Measurements from ENCODE around the gene STC2.

STC2 gene

GRCh38 chr5:173328844-173329490, 753 bp upstream of the STC2 start:
- DNase-seq (ENCODE audit: low read depth in 2 of 2), result no peak

- no peak for DNase-seq (ENCODE audit: low read depth in 2 of 2)
These were observed 898 bp downstream of the STC2 start for GRCh38 chr5:173327084-173327947.

- no peak for DNase-seq (ENCODE audit: low read depth in 2 of 2)
These were observed 1.7 kb downstream of the STC2 start for GRCh38 chr5:173326501-173326960.

- no peak for DNase-seq (ENCODE audit: low read depth in 2 of 2)
These were observed 3.0 kb downstream of the STC2 start for GRCh38 chr5:173325091-173325698.

- DNase-seq (ENCODE audit: low read depth in 2 of 2), result no peak
These were observed 3.9 kb downstream of the STC2 start for GRCh38 chr5:173324115-173325001.

GRCh38 chr5:173323799-173324114, 4.5 kb downstream of the STC2 start:
- DNase-seq (ENCODE audit: low read depth in 2 of 2), result no peak

GRCh38 chr5:173323106-173323798, 5.0 kb downstream of the STC2 start:
- DNase-seq (ENCODE audit: low read depth in 2 of 2), result no peak

- DNase-seq (ENCODE audit: low read depth in 2 of 2), result no peak
These were observed 6.3 kb downstream of the STC2 start for GRCh38 chr5:173321886-173322285.

- no peak for DNase-seq (ENCODE audit: low read depth in 2 of 2)
These were observed 8.0 kb downstream of the STC2 start for GRCh38 chr5:173320259-173320658.

GRCh38 chr5:173319646-173320045, 8.6 kb downstream of the STC2 start:
- DNase-seq (ENCODE audit: low read depth in 2 of 2), result no peak

GRCh38 chr5:173318881-173319620, 9.2 kb downstream of the STC2 start:
- no peak for DNase-seq (ENCODE audit: low read depth in 2 of 2)

GRCh38 chr5:173318330-173318729, 9.9 kb downstream of the STC2 start:
- DNase-seq (ENCODE audit: low read depth in 2 of 2), result no peak

GRCh38 chr5:173317852-173318251, 10.4 kb downstream of the STC2 start:
- no peak for DNase-seq (ENCODE audit: low read depth in 2 of 2)

GRCh38 chr5:173317091-173317730, 11.0 kb downstream of the STC2 start:
- DNase-seq (ENCODE audit: low read depth in 2 of 2), result no peak

- no peak for DNase-seq (ENCODE audit: low read depth in 2 of 2)
These were observed 11.7 kb downstream of the STC2 start for GRCh38 chr5:173316339-173317020.

GRCh38 chr5:173315495-173316338, 12.5 kb downstream of the STC2 start:
- DNase-seq (ENCODE audit: low read depth in 2 of 2), result no peak

GRCh38 chr5:173314166-173314952, 13.9 kb downstream of the STC2 start:
- no peak for DNase-seq (ENCODE audit: low read depth in 2 of 2)

- no peak for DNase-seq (ENCODE audit: low read depth in 2 of 2)
These were observed 14.8 kb downstream of the STC2 start for GRCh38 chr5:173313351-173313801.
